Suprapubic skin (tissue), 4 donors: ENCODE data around the gene CDH13. TPM values are rescaled to one million over a fixed set of nuclear protein-coding genes. Genes with fewer than 3 reads are reported as not detected.

Experiments used
- DNase-seq, 2 donors: peaks; one replicate each; pipeline ENCODE4 v3.0.0-alpha.2; 2019; ENCODE audit warnings: low spot score in 2 of 2
- H3K27ac ChIP-seq: fragments of 200-600 bp; sonication (generic); one replicate; pipeline ENCODE4 v1.5.1; 2019
- H3K27me3 ChIP-seq: fragments of 200-600 bp; sonication (generic); one replicate; pipeline ENCODE4 v1.5.1; 2019
- H3K36me3 ChIP-seq: fragments of 200-600 bp; sonication (generic); one replicate; pipeline ENCODE4 v1.5.1; 2019
- H3K4me1 ChIP-seq: fragments of 200-600 bp; sonication (generic); one replicate; pipeline ENCODE4 v1.5.1; 2019
- H3K4me3 ChIP-seq: fragments of 200-600 bp; sonication (generic); one replicate; pipeline ENCODE4 v1.5.1; 2019; ENCODE audit warnings: mild to moderate bottlenecking
- H3K9me3 ChIP-seq: fragments of 200-600 bp; sonication (generic); one replicate; pipeline ENCODE4 v1.5.1; 2019
- CTCF ChIP-seq, 2 donors: fragments of 200-600 bp in 1 of 2; fragments of 450-650 bp in 1 of 2; sonication (generic) in 1 of 2; IDR thresholded peaks; one replicate each; pipeline ENCODE4 v1.5.1; 2016 to 2019; ENCODE audit warnings: antibody characterized with exemption in 2 of 2, mild to moderate bottlenecking in 1 of 2, moderate library complexity in 1 of 2
- EP300 ChIP-seq: sonication (generic); formaldehyde crosslinking; IDR thresholded peaks from one replicate; pipeline ENCODE4 v1.6.1; 2017; ENCODE audit warnings: antibody characterized with exemption
- POLR2A ChIP-seq, 2 donors: fragments of 450-650 bp; IDR thresholded peaks; one replicate each; pipeline ENCODE4 v1.6.1; 2017; ENCODE audit warnings: antibody characterized with exemption in 2 of 2, mild to moderate bottlenecking in 2 of 2, moderate library complexity in 2 of 2
- POLR2AphosphoS5 ChIP-seq, 3 donors: sonication (generic); formaldehyde crosslinking; IDR thresholded peaks; one replicate each; pipeline ENCODE4 v1.6.1; 2017; ENCODE audit warnings: antibody characterized with exemption in 3 of 3
- WGBS: methylation state at CpG from one replicate; pipeline ENCODE4 v1.1.5; 2018; 5-methylcytosine and 5-hydroxymethylcytosine counted together
- total RNA-seq, 4 donors: library from RNA; depleted of rRNA; stranded (reverse); fragments of >200 nt; gene quantifications; one replicate each; pipeline ENCODE4 v1.1.0, GENCODE V29; 2016

CDH13 gene
- total RNA-seq, 4 donors from 2014 or later = 90.4 to 176 (median 139) TPM

DNA sequence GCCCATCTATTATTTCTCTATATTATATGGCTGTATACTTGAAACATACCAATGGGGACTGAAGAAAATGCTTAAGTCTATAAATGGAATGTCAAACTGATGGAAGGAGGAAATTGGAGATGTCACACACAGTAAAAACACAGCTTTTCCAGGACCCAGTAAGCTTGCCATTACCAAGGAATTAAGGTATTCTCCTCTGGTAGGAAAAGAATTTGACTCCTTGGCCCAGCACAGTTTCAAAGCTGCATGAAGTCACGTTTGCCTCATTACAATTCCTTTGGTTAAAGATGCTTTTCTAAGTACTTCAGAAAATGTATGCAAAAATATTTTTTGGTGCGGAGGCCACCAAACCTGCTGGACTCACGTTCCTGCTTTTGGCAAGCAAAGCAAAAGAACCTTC, 48.5 kb downstream of the CDH13 start:
- TF ChIP-seq POLR2AphosphoS5 (IDR thresholded peaks at IDR 0.05) (no peak), CTCF (IDR thresholded peaks at IDR 0.05) (no peak), EP300 (no peak), POLR2A (IDR thresholded peaks at IDR 0.05) (no peak)
- Histone ChIP-seq H3K36me3 (no peaks in the 10 kb centered on the region), H3K27ac (no peak overlapping the region), H3K9me3 (no peaks in the 10 kb centered on the region), H3K27me3 (no peaks in the 10 kb centered on the region), H3K4me3 (no peak overlapping the region), H3K4me1 (no peaks in the 10 kb centered on the region)
- WGBS = 82% methylated on average over 3 of the region's 3 CpGs
- DNase-seq = no peak

DNA sequence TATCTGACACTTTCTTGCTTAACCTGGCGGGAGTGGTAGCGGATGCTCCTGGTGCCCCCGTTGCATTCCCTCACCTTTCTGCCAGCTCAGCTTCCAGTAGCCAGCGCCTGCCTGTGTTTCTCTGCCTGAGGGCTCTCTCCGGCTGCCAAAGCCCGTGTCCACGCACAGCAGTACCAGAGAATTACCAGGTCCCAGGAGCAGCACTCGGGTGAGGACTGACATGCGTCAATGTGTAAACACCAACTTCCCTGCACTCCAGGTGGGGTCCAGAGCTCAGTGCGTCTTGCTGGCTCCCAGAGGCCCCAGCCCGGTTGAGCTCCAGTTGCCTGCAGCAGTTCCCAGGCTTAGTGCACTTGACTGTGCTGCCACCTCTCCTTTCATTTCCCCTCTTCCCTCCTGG, 54.8 kb downstream of the CDH13 start:
- 77% methylated on average over 11 of the region's 11 CpGs for WGBS
- H3K4me1 ChIP-seq = no peaks in the 10 kb centered on the region
- TF ChIP-seq POLR2AphosphoS5 (IDR thresholded peaks at IDR 0.05) (no peak), EP300 (no peak), CTCF (IDR thresholded peaks at IDR 0.05) (no peak), POLR2A (IDR thresholded peaks at IDR 0.05) (no peak)
- no peaks in the 10 kb centered on the region for H3K9me3 ChIP-seq
- no peaks in the 10 kb centered on the region for H3K27me3 ChIP-seq
- no peak overlapping the region for H3K4me3 ChIP-seq
- H3K36me3 ChIP-seq = no peaks in the 10 kb centered on the region
- DNase-seq = no peak
- no peak overlapping the region for H3K27ac ChIP-seq

DNA sequence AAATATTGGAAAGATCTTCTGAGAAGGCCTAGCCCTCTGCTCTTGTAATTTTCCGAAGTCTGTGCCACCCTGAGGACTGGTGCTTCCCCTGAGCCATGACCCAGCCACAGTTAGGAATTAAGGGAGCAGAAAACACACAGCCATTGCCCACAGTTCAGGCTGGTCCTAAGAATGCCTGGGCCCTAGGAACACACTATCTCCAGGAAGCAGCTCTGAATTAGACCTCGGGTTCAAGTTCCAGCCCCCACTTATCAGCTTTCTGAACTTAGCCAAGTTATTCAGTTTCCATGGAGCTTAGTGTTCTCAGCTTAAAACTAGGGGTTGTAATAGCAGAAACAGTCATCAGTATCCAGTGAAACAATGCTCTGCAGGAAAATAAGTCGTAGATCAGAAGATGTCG, 56.0 kb downstream of the CDH13 start:
- H3K36me3 ChIP-seq = no peaks in the 10 kb centered on the region
- WGBS = 88% methylated on average over 4 of the region's 4 CpGs

GRCh38 chr16:82684256-82684655, 57.5 kb downstream of the CDH13 start:
- Histone ChIP-seq H3K27me3 (no peaks in the 10 kb centered on the region), H3K27ac (no peak overlapping the region), H3K9me3 (no peaks in the 10 kb centered on the region), H3K4me1 (no peaks in the 10 kb centered on the region), H3K36me3 (no peaks in the 10 kb centered on the region), H3K4me3 (no peak overlapping the region)
- TF ChIP-seq POLR2A (IDR thresholded peaks at IDR 0.05) = no peak
- no peak for TF ChIP-seq CTCF (IDR thresholded peaks at IDR 0.05)
- no peak for TF ChIP-seq EP300
- no peak for TF ChIP-seq POLR2AphosphoS5 (IDR thresholded peaks at IDR 0.05)
- WGBS = 82% methylated on average over 2 of the region's 2 CpGs
- DNase-seq = no peak

More for the DNA sequence above, 56.0 kb downstream of the CDH13 start:
- Histone ChIP-seq H3K9me3 (no peaks in the 10 kb centered on the region), H3K27ac (no peak overlapping the region), H3K27me3 (no peaks in the 10 kb centered on the region), H3K4me3 (no peak overlapping the region), H3K4me1 (no peaks in the 10 kb centered on the region)
- no peak for TF ChIP-seq POLR2AphosphoS5 (IDR thresholded peaks at IDR 0.05)
- TF ChIP-seq EP300 = no peak
- no peak for TF ChIP-seq CTCF (IDR thresholded peaks at IDR 0.05)
- no peak for TF ChIP-seq POLR2A (IDR thresholded peaks at IDR 0.05)
- DNase-seq = no peak

DNA sequence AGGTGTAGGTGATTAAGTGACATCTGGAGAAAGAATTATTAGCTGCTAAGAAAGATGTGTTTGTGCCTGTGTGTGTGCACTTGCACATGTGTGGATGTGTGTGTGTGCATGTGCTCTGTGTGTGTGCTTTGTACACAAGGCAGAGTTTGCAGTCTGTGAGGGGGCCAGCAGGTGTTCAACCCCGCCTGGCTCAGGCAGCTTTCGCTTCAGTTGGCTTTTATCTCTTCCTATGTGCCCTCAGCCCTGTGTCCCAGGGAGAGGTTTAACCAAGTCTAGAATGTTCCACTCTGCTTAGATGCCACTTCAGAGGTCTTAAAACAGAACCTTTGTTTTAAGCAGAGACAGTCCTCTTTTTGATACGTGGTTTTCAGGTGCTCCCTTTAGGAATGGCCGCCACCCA, 58.8 kb downstream of the CDH13 start:
- Histone ChIP-seq H3K36me3 (no peaks in the 10 kb centered on the region), H3K27me3 (no peaks in the 10 kb centered on the region), H3K4me1 (no peaks in the 10 kb centered on the region), H3K9me3 (no peaks in the 10 kb centered on the region), H3K4me3 (no peak overlapping the region), H3K27ac (no peak overlapping the region)
- TF ChIP-seq CTCF (IDR thresholded peaks at IDR 0.05) (no peak), EP300 (no peak), POLR2A (IDR thresholded peaks at IDR 0.05) (no peak), POLR2AphosphoS5 (IDR thresholded peaks at IDR 0.05) (no peak)
- 89% methylated on average over 4 of the region's 4 CpGs for WGBS
- DNase-seq = no peak
